Measurements from ENCODE around the gene ERC2.

ERC2 gene

GRCh38 chr3:56415652-56416051 lies 52.6 kb downstream of the ERC2 start:
- Mint-ChIP-seq H3K27me3 (peaks cover 21 to 51% of the 10 kb centered on the region in 2 donors), H3K9me3 (no peaks in the 10 kb centered on the region), H3K4me3 (no peak overlapping the region), H3K4me1 (ENCODE audit: low read depth in 2 of 2) (no peaks in the 10 kb centered on the region), H3K36me3 (ENCODE audit: insufficient read depth) (no peaks in the 10 kb centered on the region), H3K27ac (no peak overlapping the region)
- DNase-seq (no peak), ATAC-seq (replicated peaks) (no peak)

GRCh38 chr3:56413911-56414310 lies 54.4 kb downstream of the ERC2 start:
- Mint-ChIP-seq H3K36me3 (ENCODE audit: insufficient read depth) (no peaks in the 10 kb centered on the region), H3K4me3 (no peak overlapping the region), H3K9me3 (no peaks in the 10 kb centered on the region), H3K27me3 (peaks cover 28 to 51% of the 10 kb centered on the region in 2 donors), H3K4me1 (ENCODE audit: low read depth in 2 of 2) (no peaks in the 10 kb centered on the region), H3K27ac (no peak overlapping the region)
- ATAC-seq (replicated peaks) (no peak), DNase-seq (no peak)

- no peaks in the 10 kb centered on the region for H3K36me3 Mint-ChIP-seq (ENCODE audit: insufficient read depth)
- H3K9me3 Mint-ChIP-seq: no peaks in the 10 kb centered on the region
- no peaks in the 10 kb centered on the region for H3K4me1 Mint-ChIP-seq (ENCODE audit: low read depth in 2 of 2)
- DNase-seq: no peak
- H3K27me3 Mint-ChIP-seq: peaks cover 45 to 53% of the 10 kb centered on the region in 2 donors
- H3K4me3 Mint-ChIP-seq: no peak overlapping the region
- no peak overlapping the region for H3K27ac Mint-ChIP-seq
- ATAC-seq (replicated peaks): no peak
These were observed 57.1 kb downstream of the ERC2 start for GRCh38 chr3:56411166-56411565.

- Mint-ChIP-seq H3K36me3 (ENCODE audit: insufficient read depth) (no peaks in the 10 kb centered on the region), H3K9me3 (no peaks in the 10 kb centered on the region)
- ATAC-seq (replicated peaks): no peak
These were observed 57.7 kb downstream of the ERC2 start for GRCh38 chr3:56410576-56410975.

GRCh38 chr3:56409790-56410189 lies 58.5 kb downstream of the ERC2 start:
- H3K9me3 Mint-ChIP-seq: no peaks in the 10 kb centered on the region
- no peak overlapping the region for H3K4me3 Mint-ChIP-seq
- ATAC-seq (replicated peaks): no peak
- H3K36me3 Mint-ChIP-seq (ENCODE audit: insufficient read depth): no peaks in the 10 kb centered on the region
- H3K27ac Mint-ChIP-seq: no peak overlapping the region
- no peak for DNase-seq
- peaks cover 47 to 52% of the 10 kb centered on the region in 2 donors for H3K27me3 Mint-ChIP-seq
- H3K4me1 Mint-ChIP-seq (ENCODE audit: low read depth in 2 of 2): no peaks in the 10 kb centered on the region

More at GRCh38 chr3:56410576-56410975, 57.7 kb downstream of the ERC2 start:
- Mint-ChIP-seq H3K4me1 (ENCODE audit: low read depth in 2 of 2) (no peaks in the 10 kb centered on the region), H3K4me3 (no peak overlapping the region), H3K27me3 (peaks cover 45 to 48% of the 10 kb centered on the region in 2 donors), H3K27ac (no peak overlapping the region)
- DNase-seq: no peak

- no peak for DNase-seq
- Mint-ChIP-seq H3K27ac (no peak overlapping the region), H3K4me3 (no peak overlapping the region), H3K27me3 (peaks cover 44 to 46% of the 10 kb centered on the region in 2 donors), H3K4me1 (ENCODE audit: low read depth in 2 of 2) (no peaks in the 10 kb centered on the region), H3K9me3 (no peaks in the 10 kb centered on the region), H3K36me3 (ENCODE audit: insufficient read depth) (no peaks in the 10 kb centered on the region)
- no peak for ATAC-seq (replicated peaks)
These were observed 59.5 kb downstream of the ERC2 start for GRCh38 chr3:56408761-56409196.

GRCh38 chr3:56406826-56407515 lies 61.3 kb downstream of the ERC2 start:
- no peaks in the 10 kb centered on the region for H3K9me3 Mint-ChIP-seq
- no peak overlapping the region for H3K4me3 Mint-ChIP-seq
- ATAC-seq (replicated peaks): no peak
- no peak for DNase-seq
- H3K36me3 Mint-ChIP-seq (ENCODE audit: insufficient read depth): no peaks in the 10 kb centered on the region
- H3K4me1 Mint-ChIP-seq (ENCODE audit: low read depth in 2 of 2): no peaks in the 10 kb centered on the region
- peaks cover 40 to 45% of the 10 kb centered on the region in 2 donors for H3K27me3 Mint-ChIP-seq
- no peak overlapping the region for H3K27ac Mint-ChIP-seq

GRCh38 chr3:56404884-56405283 lies 63.4 kb downstream of the ERC2 start:
- no peak overlapping the region for H3K4me3 Mint-ChIP-seq
- H3K36me3 Mint-ChIP-seq (ENCODE audit: insufficient read depth): no peaks in the 10 kb centered on the region
- no peaks in the 10 kb centered on the region for H3K4me1 Mint-ChIP-seq (ENCODE audit: low read depth in 2 of 2)
- DNase-seq: no peak
- H3K9me3 Mint-ChIP-seq: no peaks in the 10 kb centered on the region
- peaks cover 32 to 36% of the 10 kb centered on the region in 2 donors for H3K27me3 Mint-ChIP-seq
- no peak overlapping the region for H3K27ac Mint-ChIP-seq
- no peak for ATAC-seq (replicated peaks)

GRCh38 chr3:56398659-56399058 lies 69.6 kb downstream of the ERC2 start:
- Mint-ChIP-seq H3K4me3 (no peak overlapping the region), H3K4me1 (ENCODE audit: low read depth in 2 of 2) (no peaks in the 10 kb centered on the region), H3K36me3 (ENCODE audit: insufficient read depth) (no peaks in the 10 kb centered on the region), H3K27ac (no peak overlapping the region), H3K9me3 (no peaks in the 10 kb centered on the region), H3K27me3 (peaks cover 32 to 38% of the 10 kb centered on the region in 2 donors)
- DNase-seq (no peak), ATAC-seq (replicated peaks) (no peak)

- no peak overlapping the region for H3K4me3 Mint-ChIP-seq
- no peaks in the 10 kb centered on the region for H3K4me1 Mint-ChIP-seq (ENCODE audit: low read depth in 2 of 2)
- no peak overlapping the region for H3K27ac Mint-ChIP-seq
- no peaks in the 10 kb centered on the region for H3K9me3 Mint-ChIP-seq
- H3K36me3 Mint-ChIP-seq (ENCODE audit: insufficient read depth): no peaks in the 10 kb centered on the region
- no peak for DNase-seq
- no peak for ATAC-seq (replicated peaks)
- peaks cover 40 to 42% of the 10 kb centered on the region in 2 donors for H3K27me3 Mint-ChIP-seq
These were observed 70.5 kb downstream of the ERC2 start for GRCh38 chr3:56397798-56398197.

- Mint-ChIP-seq H3K9me3 (peaks cover 0 to 3% of the 10 kb centered on the region in 2 donors), H3K4me3 (no peak overlapping the region), H3K4me1 (ENCODE audit: low read depth in 2 of 2) (no peaks in the 10 kb centered on the region), H3K36me3 (ENCODE audit: insufficient read depth) (no peaks in the 10 kb centered on the region), H3K27ac (no peak overlapping the region), H3K27me3 (peaks cover 32 to 46% of the 10 kb centered on the region in 2 donors)
- ATAC-seq (replicated peaks): no peak
- DNase-seq: no peak
These were observed 79.0 kb downstream of the ERC2 start for GRCh38 chr3:56389183-56389830.

- ATAC-seq (replicated peaks) (no peak), DNase-seq (no peak)
- Mint-ChIP-seq H3K4me3 (no peak overlapping the region), H3K27me3 (peaks cover 0 to under 1% of the 10 kb centered on the region in 2 donors), H3K36me3 (ENCODE audit: insufficient read depth) (no peaks in the 10 kb centered on the region), H3K9me3 (no peaks in the 10 kb centered on the region), H3K4me1 (ENCODE audit: low read depth in 2 of 2) (no peaks in the 10 kb centered on the region), H3K27ac (no peak overlapping the region)
These were observed 85.2 kb downstream of the ERC2 start for GRCh38 chr3:56383092-56383491.

GRCh38 chr3:56379723-56380287 lies 88.5 kb downstream of the ERC2 start:
- no peak for ATAC-seq (replicated peaks)

GRCh38 chr3:56375654-56376053 lies 92.6 kb downstream of the ERC2 start:
- no peaks in the 10 kb centered on the region for H3K36me3 Mint-ChIP-seq (ENCODE audit: insufficient read depth)
- no peaks in the 10 kb centered on the region for H3K4me1 Mint-ChIP-seq (ENCODE audit: low read depth in 2 of 2)
- H3K9me3 Mint-ChIP-seq: peaks cover 4 to 18% of the 10 kb centered on the region in 2 donors
- DNase-seq (no peak), ATAC-seq (replicated peaks) (no peak)
- no peak overlapping the region for H3K27ac Mint-ChIP-seq
- no peak overlapping the region for H3K4me3 Mint-ChIP-seq
- peaks cover 6 to 33% of the 10 kb centered on the region in 2 donors for H3K27me3 Mint-ChIP-seq

More at GRCh38 chr3:56379723-56380287, 88.5 kb downstream of the ERC2 start:
- Mint-ChIP-seq H3K9me3 (peaks cover 4 to 17% of the 10 kb centered on the region in 2 donors), H3K4me3 (no peak overlapping the region), H3K27me3 (peaks cover 0 to 14% of the 10 kb centered on the region in 2 donors), H3K36me3 (ENCODE audit: insufficient read depth) (no peaks in the 10 kb centered on the region), H3K4me1 (ENCODE audit: low read depth in 2 of 2) (no peaks in the 10 kb centered on the region), H3K27ac (no peak overlapping the region)
- no peak for DNase-seq
